GM18519 (cell line): ENCODE data around the gene ADD3.
"Not testable (repeated sequence)": the region's sequence is repeated elsewhere in the genome, so short reads cannot be mapped to it uniquely, and the experiment has no call there.

Source experiments
- ATAC-seq: cut with Tn5 transposase; IDR thresholded peaks from one replicate; pipeline ENCODE4 v1.9.1; 2021; ENCODE audit warnings: mild to moderate bottlenecking, moderate library complexity; ENCODE audit not compliant: unreplicated experiment, low FRiP score

ADD3 gene

DNA sequence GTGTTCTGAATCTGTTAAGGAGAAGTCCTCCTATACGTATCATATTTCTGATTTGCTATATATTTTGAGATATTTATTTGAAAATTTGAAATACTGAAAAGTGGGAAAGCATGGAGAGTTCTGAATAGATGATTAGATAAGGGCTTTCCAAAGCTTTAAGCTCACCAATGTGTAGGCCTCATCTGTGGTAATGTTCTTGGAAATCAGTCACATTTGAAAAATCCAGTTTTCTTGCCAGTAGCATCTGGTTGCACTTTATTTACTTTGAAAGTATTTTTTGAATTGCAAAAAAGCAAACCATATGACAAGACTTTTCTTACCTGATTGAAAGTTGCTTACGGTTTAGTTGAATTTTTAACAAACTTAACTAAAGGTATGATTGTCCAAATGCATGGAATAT is 21.7 kb downstream of the ADD3 start:
- ATAC-seq, result no peak

DNA sequence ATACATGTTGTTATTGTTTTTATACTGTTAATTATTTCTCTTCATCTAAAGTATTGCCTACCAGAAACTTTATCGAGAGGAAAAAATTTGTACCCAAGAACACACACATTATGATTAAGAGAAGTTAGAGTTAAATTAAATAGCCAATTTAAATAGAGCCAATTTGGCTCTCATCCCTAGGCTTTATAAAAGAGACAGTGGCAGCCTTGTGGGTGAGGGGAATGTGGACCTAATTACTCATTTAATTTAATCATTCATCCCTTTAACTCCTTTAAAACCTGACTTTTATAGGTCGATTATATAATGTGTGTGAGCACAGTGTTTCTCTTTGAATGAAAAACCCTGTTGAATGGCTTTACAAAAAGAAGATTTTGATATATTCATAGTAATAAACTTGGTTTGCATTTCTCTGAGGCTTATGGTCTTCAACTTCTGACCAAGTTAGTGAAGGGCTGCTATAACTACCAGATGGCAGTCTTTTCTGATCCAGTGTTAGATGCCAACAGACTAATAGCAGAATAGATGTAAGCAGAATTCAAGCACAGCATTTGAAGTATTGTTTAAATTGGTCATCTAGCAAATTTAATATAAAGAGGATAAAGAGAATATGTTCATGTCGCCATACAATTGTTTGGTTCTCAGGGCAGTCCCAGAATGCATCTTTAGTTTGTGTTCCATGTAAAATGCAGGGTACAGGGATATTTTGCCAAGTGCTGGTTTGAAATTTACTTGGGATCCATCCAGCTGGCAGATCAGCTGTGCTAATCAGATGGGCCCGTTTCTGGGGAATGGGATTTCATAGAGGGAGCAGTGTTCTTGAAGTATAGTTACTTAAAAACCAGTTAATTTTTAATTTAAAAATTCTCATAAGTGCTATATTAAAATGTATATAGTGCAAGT is 25.3 kb downstream of the ADD3 start:
- no peak for ATAC-seq

DNA sequence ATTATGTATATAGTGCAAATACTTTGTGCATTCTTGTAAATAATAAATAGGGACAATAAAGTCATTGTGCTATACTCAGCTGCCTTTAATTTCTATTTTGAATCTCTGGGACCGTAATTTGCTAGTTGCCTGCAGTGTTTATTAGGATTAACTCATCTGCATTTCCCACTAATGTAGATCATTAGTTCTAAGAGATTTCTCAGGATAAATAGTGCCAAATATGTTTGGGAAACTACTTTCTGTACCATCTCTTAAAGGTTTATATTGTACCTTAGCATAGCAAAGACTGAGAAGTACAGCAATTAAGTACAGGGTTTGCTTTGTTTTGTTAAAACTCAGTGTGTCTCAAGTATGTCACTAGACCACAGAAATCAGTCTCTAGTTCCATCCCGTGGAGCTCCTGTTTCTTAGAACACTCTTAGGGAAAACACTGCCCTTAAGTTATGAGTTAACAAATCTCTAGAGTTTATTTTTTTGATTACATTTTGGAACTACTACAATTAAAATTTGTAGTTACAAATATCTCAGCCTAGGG is 26.0 kb downstream of the ADD3 start:
- no peak for ATAC-seq

DNA sequence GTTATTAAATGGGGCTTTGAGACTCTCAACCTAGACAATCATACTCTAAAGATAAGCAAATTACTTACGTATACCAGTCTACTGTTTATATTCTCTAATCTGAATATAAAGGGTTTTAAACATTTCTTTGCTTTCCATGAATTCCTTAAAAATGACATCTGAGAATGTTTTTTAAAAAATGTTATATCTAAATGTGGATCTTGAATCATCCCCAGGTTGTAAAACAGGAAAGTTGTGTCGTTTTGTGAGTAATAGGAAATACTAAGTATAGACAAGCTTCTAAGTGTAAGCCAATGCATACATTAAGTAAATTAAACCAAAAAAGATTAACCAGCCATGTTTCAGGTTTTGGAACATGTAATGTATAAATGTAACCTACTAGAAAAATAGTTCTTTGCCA is 26.8 kb downstream of the ADD3 start:
- no peak for ATAC-seq

DNA sequence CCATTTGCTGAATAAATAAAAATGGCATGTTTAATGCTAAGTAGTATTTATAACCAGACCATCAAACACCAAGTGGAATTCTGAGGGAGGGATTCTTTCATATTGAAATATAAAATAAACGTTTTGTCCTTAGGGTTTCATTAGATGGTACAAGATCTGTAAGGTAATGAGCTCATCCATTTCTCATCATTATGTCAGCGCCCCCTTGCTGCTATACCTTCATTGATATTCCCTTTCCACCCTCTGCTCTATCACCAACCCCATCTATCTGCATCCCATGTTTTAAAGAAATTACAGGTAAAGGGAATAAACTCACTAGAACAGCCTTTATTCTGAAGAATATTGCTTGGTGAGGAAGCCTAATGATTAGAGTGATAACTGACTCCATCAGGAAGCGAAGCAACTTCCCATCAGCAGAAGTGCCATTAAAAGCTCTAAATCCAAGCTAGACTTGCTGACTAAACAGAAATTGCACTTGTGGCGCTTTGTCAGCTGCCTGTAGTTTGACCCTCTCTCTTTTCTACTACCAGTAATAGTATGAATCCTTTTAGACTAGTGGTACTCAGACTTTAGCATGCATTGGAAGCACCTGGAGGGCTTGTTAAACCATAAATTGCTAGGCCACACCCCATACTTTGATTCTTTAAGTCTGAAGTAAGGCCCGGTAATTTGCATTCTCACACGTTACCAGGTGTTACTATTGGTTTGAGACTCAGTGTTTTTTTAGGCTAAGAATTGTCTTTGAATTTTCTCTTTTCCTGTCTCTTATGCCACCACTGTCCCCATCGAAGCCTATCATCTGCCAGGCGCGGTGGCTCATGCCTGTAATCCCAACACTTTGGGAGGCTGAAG is 27.5 kb downstream of the ADD3 start:
- ATAC-seq, result no peak

DNA sequence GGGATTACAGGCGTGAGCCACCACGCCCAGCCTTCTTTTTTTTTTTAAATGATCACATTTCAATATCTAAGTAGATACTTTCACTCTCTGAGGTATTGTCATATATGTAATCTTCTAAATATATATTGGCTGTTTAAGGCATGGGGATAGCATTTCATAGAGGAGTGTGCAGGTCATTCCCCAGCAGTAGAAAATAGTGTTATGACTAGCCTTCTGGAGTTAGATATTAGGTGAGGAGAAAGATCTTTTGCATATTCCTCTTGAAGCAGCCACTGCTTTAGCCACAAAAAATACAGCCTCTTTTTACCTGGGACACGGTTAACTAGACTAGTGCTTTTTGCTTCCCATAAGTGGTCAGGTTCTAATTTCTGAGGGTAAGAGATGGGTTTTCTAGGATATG is 28.9 kb downstream of the ADD3 start:
- peak; percentile 79 for ATAC-seq

DNA sequence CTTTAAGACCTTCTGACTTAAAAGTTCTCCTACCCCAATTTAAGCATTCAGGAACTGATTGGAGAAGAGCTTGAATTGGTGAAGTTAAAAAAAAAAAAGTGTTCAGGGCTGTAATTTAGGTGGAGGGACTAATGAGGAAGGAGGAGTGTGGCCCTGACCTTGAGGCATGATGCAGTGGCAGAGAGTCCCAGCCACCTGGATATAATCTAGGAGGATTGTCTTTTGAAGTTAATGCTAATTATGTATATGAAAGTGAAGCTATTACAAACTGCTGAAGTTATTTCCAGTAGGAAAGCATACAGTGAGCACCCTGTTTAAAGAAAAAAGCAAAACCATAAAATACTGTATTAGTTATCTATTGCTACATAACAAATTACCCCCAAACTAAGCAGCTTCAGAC is 31.5 kb downstream of the ADD3 start:
- ATAC-seq, result no peak

DNA sequence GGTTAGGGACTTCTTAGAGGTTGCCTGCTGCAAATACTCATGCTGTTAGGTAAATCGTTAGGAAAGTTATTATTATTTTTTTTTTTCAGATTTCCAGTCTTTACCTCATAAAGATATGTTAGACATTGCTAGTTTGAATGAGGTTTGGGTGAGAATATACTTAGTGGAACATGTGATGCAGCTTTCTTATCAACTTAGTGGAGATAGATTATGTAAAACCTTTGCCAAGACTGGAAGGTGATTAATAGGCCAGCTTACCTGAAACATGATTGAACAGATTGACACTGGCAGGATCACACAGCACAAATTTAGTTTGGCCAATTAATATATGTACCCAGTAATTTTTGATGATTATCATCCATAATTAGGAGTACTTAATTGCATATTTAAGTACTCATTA is 32.3 kb downstream of the ADD3 start:
- no peak for ATAC-seq

DNA sequence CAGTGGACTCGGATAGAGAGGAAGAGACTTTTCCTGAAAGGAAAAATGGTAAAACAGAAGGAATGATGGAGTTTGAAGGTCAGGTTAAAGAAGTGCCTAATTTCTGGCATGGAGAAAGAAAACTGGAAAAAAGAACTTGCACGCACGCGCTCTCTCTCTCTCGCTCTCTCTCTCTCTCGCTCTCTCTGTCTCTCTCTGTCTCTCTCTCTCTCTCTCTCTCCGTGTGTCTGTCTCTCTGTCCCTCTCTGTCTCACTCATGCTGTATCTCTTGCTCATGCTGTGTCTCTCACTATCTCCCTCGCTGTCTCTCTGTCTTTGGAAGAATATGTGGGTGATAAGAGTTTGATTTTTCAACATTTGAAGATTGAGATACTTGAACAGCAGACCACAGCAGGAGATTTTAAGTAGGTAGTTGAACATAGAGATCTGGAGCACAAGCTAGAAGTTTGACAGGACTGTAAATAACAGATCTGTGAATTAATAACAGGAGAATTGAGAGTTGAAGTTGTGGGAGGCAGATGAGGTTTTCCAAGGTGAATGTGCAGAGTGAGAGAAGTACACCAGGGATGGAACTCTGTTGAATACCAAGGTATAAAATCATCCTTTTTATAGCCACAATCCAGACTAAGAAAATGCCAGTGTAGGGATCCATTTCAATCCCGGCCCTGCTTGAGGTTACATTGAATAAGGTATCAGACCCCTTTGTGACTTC is 33.1 kb downstream of the ADD3 start:
- ATAC-seq, result no peak

DNA sequence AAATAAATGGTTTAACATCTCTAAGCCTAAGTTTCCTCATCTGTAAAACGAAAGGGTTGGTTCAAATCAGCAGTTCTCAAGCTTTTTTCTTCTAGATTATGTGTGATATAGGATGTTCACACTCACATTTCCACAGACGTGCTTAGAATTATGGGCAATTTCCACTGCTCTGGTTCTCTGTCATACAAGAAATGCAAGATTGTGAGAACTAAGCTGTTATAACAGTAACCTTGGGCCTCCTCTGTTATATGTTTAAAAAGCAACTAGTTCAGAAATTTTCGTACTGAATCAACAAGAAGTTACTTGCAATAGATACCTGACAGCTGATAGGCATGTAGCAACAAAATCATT is 33.7 kb downstream of the ADD3 start:
- ATAC-seq, result no peak

DNA sequence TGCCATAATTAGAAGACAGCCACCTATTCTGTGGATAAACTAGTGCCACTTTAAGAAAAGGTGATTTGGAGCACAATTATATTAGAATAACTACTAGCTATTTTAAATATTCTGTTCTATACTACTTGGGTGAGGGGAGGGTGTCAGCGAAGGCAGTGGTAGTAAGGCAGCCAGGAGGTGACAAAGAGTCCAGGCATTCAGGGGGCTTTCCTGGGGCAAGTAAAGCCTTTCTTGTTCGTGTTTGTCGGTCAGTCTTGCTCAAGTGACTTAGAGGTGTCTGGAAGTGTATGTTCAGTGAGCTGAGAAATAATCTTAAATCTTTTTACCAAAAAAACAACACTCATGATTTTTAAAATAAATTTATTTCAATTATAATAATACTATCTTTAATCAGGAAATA is 34.4 kb downstream of the ADD3 start:
- ATAC-seq, result no peak

DNA sequence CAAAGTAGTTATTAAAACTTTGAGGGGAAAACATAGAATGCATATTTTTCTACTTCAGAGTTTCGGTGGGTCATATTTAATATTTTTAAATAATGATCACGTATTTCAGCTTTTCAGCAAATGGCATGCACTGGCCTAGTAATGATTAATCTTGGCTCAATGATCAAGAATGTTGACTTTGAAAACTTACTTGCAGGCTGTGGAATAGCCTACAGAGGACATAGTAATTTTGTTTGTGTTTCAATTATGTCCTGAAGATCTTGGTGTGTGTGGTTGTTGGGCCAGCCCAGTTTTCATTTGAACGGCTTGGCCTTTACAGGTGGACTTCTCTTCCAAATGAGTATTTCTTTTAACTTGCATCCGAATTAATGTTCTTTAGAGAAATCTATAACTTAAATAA is 35.1 kb downstream of the ADD3 start:
- no peak for ATAC-seq

DNA sequence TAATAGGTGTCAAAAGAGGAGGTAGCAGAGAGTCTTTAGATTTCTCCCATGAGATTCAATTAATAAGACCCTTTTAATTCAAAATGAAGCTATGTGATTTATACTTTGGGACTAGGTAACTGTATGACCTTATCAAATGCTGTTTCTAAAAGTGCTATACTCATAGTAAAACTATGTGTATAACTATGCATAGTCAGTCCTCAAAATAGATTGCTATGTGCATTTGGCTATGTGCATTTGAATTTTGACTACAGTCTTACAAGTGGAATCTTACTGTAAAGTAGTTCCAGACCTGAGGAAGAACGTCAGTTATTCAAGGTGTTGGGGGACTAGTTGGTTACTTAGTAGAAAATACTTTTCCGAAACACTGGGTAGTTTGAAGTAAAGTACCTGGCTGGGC is 36.9 kb downstream of the ADD3 start:
- ATAC-seq, result no peak

DNA sequence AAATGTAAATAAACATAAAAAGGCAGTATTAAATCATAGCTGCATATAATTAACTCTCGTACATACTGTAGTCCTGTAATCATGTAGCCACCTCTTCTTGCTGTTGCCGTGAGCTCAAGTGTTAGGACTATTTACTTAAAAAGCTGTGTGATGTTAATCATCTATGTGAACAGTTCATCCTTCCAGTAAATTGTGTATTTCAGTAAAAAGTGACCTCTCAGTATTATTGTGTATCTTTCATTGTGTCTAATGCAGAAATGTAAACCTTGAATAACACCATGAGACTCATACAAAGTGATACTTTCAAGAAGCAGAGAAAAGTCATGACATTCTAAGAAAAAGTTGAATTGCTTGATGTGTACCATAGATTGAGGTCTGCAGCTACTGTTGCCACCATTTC is 38.0 kb downstream of the ADD3 start:
- no peak for ATAC-seq

DNA sequence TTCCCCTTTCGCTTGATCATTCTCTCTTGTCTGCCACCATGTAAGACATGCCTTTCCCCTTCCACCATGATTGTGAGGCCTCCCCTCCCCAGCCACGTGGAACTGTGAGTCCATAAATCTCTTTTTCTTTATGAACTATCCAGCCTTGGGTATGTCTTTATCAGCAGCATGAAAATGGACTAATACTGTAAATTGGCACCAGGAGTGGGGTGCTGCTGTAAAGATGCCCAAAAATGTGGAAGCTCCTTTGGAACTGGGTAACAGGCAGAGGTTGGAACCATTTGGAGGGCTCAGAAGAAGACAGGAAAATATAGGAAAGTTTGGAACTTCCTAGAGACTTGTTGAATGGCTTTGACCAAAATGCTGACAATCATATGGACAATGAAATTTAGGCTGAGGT is 40.4 kb downstream of the ADD3 start:
- ATAC-seq, result not testable (repeated sequence)

DNA sequence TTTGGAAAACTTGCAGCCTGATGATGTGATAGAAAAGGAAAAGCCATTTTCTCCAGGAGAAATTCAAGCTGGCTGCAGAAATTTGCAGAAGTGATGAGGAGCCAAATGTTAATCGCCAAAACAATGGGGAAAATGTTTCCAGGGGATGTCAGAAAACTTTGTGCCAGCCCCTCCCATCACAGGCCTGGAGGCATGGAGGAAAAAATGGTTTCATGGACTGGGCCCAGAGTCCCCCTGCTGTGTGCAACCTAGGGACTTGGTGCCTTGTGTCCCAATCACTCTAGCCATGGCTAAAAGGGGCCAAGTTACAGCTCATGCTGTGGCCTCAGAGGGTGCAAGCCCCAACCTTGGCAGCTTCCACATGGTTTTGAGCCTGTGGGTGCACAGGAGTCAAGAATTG is 41.0 kb downstream of the ADD3 start:
- ATAC-seq, result no peak

DNA sequence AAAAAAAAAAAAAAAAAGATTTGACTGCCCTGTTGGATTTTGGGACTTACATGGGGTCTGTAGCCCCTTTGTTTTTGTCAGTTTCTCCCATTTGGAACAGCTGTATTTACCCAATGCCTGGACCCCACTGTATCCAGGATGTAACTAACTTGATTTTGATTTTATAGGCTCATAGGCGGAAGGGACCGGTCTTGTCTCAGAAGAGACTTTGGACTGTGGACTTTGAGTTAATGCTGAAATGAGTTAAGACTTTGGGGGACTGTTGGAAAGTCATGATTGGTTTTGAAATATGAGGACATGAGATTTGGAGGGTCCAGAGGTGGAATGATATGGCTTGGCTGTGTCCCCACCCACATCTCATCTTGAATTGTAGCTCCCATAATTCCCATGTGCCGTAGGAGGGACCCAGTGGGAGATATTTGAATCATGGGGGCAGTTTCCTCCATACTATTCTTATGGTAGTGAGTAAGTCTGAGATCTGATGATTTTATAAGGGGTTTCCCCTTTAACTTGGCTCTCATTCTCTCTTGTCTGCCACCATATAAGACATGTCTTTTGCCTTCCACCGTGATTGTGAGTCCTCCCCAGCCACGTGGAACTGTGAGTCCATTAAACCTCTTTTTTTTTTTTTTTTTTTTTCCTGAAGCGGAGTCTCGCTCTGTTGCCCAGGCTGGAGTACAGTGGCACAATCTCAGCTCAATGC is 42.3 kb downstream of the ADD3 start:
- not testable (repeated sequence) for ATAC-seq

DNA sequence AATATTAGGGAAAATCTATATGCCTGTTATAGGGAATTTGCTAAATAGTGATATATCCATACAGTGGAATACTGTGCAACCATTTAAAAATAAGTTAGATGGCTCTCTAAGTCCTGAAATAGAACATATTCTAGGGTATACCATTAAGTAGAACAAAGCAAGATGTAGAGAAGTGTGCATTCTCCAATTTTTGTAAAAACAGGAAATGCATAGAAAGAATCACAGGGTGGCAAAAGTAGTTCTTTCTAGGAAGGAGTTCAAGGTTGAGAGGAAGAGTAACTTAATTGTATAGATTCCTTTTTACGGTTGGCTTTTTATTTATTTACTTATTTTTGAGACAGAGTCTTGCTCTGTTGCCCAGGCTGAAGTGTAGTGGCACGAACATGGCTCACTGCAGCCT is 43.7 kb downstream of the ADD3 start:
- no peak for ATAC-seq

DNA sequence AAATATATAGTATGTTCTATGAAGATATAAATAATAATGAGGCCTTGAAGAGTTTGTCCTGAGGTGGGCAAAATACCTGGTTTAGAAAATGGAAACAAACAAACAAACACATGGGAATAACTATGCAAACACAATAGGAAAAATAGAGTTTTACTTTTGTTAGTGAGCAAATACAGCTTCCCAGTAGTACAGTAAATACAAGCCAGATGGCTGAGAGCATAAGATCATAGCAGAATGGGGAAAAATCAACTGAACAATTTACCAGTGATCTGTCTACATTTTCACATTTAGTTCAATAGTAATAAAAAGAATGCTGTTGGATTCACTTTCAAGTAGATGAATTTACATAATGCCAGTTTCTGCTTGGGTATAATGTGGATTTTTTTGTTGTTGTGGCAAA is 45.1 kb downstream of the ADD3 start:
- no peak for ATAC-seq

DNA sequence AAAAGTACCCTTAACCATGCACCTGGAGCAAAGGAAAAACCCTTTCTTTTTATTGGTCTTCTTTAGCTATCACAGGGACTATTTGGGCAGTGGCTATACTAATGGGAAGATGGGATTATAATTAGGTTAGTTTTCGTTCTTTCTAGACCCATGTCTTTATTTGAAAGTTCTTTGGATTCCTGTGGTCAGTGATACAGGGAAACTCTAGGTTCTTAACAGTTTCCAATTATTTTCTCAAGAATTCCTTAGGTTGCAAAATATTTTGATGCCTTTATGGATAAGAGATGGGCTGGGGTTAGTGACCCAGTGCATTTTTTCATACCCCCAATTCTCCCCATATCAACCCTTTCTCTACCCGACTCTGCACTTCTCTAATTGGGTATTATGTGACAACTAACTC is 49.0 kb downstream of the ADD3 start:
- ATAC-seq, result no peak
